ENCODE data around the gene AHSP. TPM values are rescaled to one million over a fixed set of nuclear protein-coding genes. Genes with fewer than 3 reads are reported as not detected.
"Not testable (repeated sequence)": the region's sequence is repeated elsewhere in the genome, so short reads cannot be mapped to it uniquely, and the experiment has no call there.

The AHSP gene
- total RNA-seq, 2 donors from 2014 or later = not detected

DNA sequence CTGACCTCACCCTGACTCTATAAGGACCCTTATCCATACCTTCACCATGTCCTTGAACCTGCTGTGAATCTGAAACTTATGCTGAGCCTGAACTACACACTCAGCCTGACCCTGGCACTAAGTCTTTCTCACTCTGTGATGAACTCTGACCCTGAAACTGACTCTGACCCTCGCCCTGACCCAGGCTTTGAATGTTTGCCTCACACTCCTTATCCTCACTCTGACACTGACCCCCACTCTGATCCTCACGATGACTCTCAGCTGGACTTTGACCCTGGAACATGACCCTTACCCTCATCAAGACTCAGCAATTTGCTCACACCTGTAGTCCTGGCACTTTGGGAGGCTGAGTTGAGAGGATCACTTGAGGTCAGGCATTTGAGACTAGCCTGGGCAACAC is 4.4 kb downstream of the AHSP start:
- ATAC-seq (ENCODE audit: insufficient number of reproducible peaks, low FRiP score, low read depth) (no peak), DNase-seq (ENCODE audit: low spot score) (no peak)
- no peaks in the 10 kb centered on the region for H3K36me3 ChIP-seq
- TF ChIP-seq, protein P1, sequence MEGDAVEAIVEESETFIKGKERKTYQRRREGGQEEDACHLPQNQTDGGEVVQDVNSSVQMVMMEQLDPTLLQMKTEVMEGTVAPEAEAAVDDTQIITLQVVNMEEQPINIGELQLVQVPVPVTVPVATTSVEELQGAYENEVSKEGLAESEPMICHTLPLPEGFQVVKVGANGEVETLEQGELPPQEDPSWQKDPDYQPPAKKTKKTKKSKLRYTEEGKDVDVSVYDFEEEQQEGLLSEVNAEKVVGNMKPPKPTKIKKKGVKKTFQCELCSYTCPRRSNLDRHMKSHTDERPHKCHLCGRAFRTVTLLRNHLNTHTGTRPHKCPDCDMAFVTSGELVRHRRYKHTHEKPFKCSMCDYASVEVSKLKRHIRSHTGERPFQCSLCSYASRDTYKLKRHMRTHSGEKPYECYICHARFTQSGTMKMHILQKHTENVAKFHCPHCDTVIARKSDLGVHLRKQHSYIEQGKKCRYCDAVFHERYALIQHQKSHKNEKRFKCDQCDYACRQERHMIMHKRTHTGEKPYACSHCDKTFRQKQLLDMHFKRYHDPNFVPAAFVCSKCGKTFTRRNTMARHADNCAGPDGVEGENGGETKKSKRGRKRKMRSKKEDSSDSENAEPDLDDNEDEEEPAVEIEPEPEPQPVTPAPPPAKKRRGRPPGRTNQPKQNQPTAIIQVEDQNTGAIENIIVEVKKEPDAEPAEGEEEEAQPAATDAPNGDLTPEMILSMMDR (IDR thresholded peaks at IDR 0.05) = no peak
- H3K4me3 ChIP-seq = no peak overlapping the region
- H3K27ac ChIP-seq = no peak overlapping the region
- no peaks in the 10 kb centered on the region for H3K27me3 ChIP-seq (replicated peaks; ENCODE audit: insufficient read depth)
- H3K4me1 ChIP-seq (ENCODE audit: control insufficient read depth in 1 of 2, low read depth in 2 of 2) = peaks cover 0 to 5% of the 10 kb centered on the region in 2 donors
- no peaks in the 10 kb centered on the region for H3K9me3 ChIP-seq

DNA sequence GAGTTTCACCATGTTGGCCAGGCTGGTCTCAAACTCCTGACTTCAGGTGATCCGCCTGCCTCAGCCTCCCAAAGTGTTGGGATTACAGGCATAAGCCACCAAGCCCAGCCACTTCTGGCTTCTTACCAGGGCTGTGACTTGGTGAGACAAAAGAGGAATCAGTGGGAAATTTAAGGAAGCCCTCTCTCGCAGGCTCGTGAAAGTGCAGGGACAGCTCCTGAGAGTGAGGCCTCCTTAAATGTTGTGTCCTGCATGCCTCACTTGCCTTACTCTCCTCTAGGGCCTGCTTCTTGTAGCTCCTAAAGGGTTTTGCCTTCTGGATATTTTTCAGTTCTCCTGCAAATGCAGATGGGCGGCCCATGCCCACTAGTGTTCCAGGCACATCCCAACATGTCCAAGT is 5.2 kb downstream of the AHSP start:
- DNase-seq (ENCODE audit: low spot score) = no peak
- Histone ChIP-seq H3K27ac (no peak overlapping the region), H3K36me3 (no peaks in the 10 kb centered on the region), H3K4me1 (ENCODE audit: control insufficient read depth in 1 of 2, low read depth in 2 of 2) (peaks cover 4 to 11% of the 10 kb centered on the region in 2 donors), H3K9me3 (no peaks in the 10 kb centered on the region), H3K4me3 (no peak overlapping the region), H3K27me3 (replicated peaks; ENCODE audit: insufficient read depth) (no peaks in the 10 kb centered on the region)
- TF ChIP-seq, protein P1 (IDR thresholded peaks at IDR 0.05) = no peak
- no peak for ATAC-seq (ENCODE audit: insufficient number of reproducible peaks, low FRiP score, low read depth)

DNA sequence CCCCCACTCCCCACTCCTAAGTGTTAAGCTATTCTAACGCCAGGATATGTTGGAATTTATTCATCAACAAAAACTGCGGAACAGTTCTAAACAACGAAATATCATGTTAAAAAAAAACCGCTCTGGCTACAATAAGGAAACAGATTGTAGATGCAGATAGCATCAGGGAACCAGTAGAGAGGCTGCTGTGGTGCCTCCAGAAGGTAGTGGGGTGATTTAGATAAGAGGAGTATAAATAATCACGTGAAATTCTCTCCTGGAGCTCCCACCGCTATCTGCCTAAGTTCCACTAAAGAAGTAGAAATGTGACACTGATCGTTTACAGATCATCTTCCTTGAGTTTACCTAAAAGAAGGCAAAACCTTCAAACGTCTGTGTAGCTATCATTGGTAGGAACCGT is 8.0 kb downstream of the AHSP start:
- TF ChIP-seq, protein P1 (IDR thresholded peaks at IDR 0.05) = no peak
- Histone ChIP-seq H3K36me3 (no peaks in the 10 kb centered on the region), H3K27ac (no peak overlapping the region), H3K4me1 (ENCODE audit: control insufficient read depth in 1 of 2, low read depth in 2 of 2) (peaks cover 4 to 5% of the 10 kb centered on the region in 2 donors), H3K4me3 (no peak overlapping the region), H3K27me3 (replicated peaks; ENCODE audit: insufficient read depth) (no peaks in the 10 kb centered on the region), H3K9me3 (no peaks in the 10 kb centered on the region)
- ATAC-seq (ENCODE audit: insufficient number of reproducible peaks, low FRiP score, low read depth) = no peak
- no peak for DNase-seq (ENCODE audit: low spot score)

DNA sequence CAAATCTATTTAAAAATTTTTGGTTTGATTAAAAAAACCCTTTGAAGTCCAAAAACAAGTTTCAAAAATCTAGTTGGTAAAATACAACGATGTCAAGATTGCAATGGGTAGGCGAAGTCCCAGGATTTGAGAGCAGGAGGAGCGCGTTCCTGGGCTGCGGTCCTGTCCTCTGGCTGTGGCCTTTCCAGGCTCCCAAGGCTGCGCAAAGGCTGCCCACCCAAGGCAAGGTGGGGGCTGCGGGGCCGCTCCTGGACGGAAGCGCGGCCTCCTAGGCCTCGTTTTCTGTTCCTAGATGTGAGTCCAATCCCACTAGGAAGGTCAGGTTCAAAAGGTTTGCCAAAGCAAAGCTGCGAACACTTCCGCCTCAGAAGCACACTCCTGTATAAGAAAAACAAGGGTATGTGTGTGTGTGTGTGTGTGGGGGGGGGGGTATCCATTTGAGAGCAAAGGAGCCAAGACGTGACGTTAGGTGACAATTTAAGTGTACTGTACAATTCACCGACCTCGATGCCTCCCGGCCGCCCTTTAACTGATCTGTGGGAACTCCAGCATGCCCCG is 9.2 kb downstream of the AHSP start:
- H3K9me3 ChIP-seq = no peaks in the 10 kb centered on the region
- peak overlapping the region; percentile 51 for H3K4me3 ChIP-seq
- no peaks in the 10 kb centered on the region for H3K36me3 ChIP-seq
- H3K27me3 ChIP-seq (replicated peaks; ENCODE audit: insufficient read depth) = no peaks in the 10 kb centered on the region
- ATAC-seq (ENCODE audit: insufficient number of reproducible peaks, low FRiP score, low read depth) (no peak), DNase-seq (ENCODE audit: low spot score) (no peak)
- H3K27ac ChIP-seq = no peak overlapping the region
- peaks cover 4 to 5% of the 10 kb centered on the region in 2 donors for H3K4me1 ChIP-seq (ENCODE audit: control insufficient read depth in 1 of 2, low read depth in 2 of 2)
- TF ChIP-seq, protein P1 (IDR thresholded peaks at IDR 0.05) = no peak

DNA sequence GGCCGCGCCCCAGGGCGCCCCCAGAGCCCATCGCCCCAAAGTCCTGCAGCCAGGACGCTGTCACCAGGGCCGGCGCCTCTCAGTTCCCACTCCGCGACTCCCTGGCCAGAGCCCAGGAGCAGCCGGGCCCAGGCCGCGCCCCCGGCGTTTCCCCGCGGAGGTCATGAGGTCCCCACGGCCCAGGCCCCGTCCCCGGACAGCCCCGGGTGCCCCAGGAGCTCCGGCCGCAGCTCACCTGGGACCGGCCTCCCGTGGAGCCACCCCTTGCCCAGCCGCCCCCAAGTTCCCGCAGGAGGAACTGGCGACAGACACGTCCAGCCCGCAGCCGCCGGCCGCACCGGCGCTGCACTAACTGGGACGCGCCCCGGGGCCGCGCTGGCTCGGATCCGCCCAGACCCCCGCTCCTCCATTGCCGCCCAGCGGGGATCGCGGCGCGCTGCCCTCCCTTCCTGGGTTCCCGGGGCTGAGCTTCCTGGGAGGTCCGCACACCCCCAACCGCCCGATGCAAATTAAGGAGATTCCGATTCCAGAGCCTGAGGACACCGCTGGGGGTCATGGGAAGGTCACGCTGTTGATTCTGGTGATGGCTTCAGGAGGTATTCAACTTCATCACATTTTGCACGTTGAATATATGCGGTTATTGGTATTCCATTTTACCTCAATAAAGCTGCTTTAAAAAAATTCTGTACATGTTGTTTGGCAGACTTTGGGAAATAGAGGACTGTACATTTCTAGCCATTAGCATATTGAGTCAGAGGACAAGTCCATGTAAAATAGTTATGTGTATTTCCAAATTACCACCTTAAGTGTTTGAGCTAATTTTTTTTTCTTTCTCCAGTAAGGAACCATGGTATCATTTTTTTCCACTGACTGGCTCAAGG is 9.9 kb downstream of the AHSP start:
- Histone ChIP-seq H3K27ac (no peak overlapping the region), H3K27me3 (replicated peaks; ENCODE audit: insufficient read depth) (no peaks in the 10 kb centered on the region), H3K36me3 (no peaks in the 10 kb centered on the region), H3K9me3 (no peaks in the 10 kb centered on the region), H3K4me1 (ENCODE audit: control insufficient read depth in 1 of 2, low read depth in 2 of 2) (peaks cover 4 to 5% of the 10 kb centered on the region in 2 donors), H3K4me3 (peak overlapping the region; percentile 51)
- DNase-seq (ENCODE audit: low spot score) (no peak), ATAC-seq (ENCODE audit: insufficient number of reproducible peaks, low FRiP score, low read depth) (no peak)
- TF ChIP-seq, protein P1 (IDR thresholded peaks at IDR 0.05) = no peak

DNA sequence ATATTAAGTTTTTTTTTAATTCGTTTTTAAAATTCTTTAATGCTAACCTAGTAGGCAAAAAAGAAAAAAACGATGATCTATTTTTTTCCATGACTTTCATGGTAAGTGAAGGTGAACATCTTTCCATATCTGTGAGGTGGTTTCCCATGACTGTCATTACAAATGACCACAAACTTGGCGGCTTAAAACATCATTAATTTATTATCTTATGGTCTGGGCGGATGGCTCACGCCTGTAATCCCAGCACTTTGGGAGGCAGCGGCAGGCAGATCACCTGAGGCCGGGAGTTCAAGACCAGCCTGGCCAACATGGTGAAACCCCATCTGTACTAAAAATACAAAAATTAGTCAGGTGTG is 10.5 kb downstream of the AHSP start:
- H3K27ac ChIP-seq; H3K4me1 ChIP-seq (ENCODE audit: control insufficient read depth in 1 of 2, low read depth in 2 of 2); H3K27me3 ChIP-seq (replicated peaks; ENCODE audit: insufficient read depth); H3K4me3 ChIP-seq; H3K9me3 ChIP-seq; DNase-seq (ENCODE audit: low spot score); ATAC-seq (ENCODE audit: insufficient number of reproducible peaks, low FRiP score, low read depth); H3K36me3 ChIP-seq: not testable (repeated sequence)

DNA sequence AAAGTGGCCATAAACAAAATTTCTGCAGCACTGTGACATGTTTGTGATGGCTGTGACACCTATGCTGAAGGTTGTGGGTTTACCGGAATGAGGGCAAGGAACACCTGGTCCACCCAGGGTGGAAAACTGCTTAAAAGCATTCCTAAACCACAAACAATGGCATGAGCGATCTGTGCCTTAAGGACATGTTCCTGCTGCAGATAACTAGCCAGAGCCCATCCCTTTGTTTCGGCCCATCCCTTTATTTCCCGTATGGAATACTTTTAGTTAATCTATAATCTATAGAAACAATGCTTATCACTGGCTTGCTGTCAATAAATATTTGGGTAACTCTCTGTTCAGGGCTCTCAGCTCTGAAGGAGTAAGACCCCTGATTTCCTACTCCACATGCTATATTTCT is 12.1 kb downstream of the AHSP start:
- not testable (repeated sequence) for H3K9me3 ChIP-seq; H3K4me3 ChIP-seq; H3K36me3 ChIP-seq; H3K4me1 ChIP-seq (ENCODE audit: control insufficient read depth in 1 of 2, low read depth in 2 of 2); H3K27ac ChIP-seq; ATAC-seq (ENCODE audit: insufficient number of reproducible peaks, low FRiP score, low read depth); H3K27me3 ChIP-seq (replicated peaks; ENCODE audit: insufficient read depth); DNase-seq (ENCODE audit: low spot score)
